Thoracic aorta (tissue), 2 donors: Measurements from ENCODE around the gene CCNYL1. TPM values are rescaled to one million over a fixed set of nuclear protein-coding genes. Genes with fewer than 3 reads are reported as not detected.
"Not testable (repeated sequence)": the region's sequence is repeated elsewhere in the genome, so short reads cannot be mapped to it uniquely, and the experiment has no call there.

ENCODE experiments used
- ATAC-seq: fragments of 150-250 bp; one replicate; pipeline ENCODE4 v1.8.0; 2017; ENCODE audit warnings: low read depth; ENCODE audit not compliant: insufficient number of reproducible peaks, low FRiP score
- DNase-seq: peaks from one replicate; pipeline ENCODE4 v3.0.0-alpha.2; 2020; ENCODE audit warnings: low spot score
- H3K27ac ChIP-seq, 2 donors: fragments of 200-600 bp; sonication (generic); 1 replicate in 1 of 2; 2 replicates in 1 of 2; pipeline ENCODE4 v1.5.1; 2016; ENCODE audit warnings: mild to moderate bottlenecking in 2 of 2, moderate library complexity in 2 of 2
- H3K27me3 ChIP-seq: fragments of 200-600 bp; sonication (generic); replicated peaks from 2 replicates; pipeline ENCODE4 v1.6.0; 2016; ENCODE audit warnings: mild to moderate bottlenecking; ENCODE audit not compliant: insufficient read depth
- H3K36me3 ChIP-seq: fragments of 200-600 bp; sonication (generic); one replicate; pipeline ENCODE4 v1.5.1; 2016
- H3K4me1 ChIP-seq, 2 donors: fragments of 200-600 bp; sonication (generic); 1 replicate in 1 of 2; 2 replicates in 1 of 2; pipeline versions ENCODE4 v1.5.1 to v1.6.0; 2016; ENCODE audit warnings: low read depth in 2 of 2, mild to moderate bottlenecking in 1 of 2; ENCODE audit not compliant: control insufficient read depth in 1 of 2
- H3K4me3 ChIP-seq: fragments of 200-600 bp; sonication (generic); 2 replicates; pipeline ENCODE4 v1.5.1; 2016; ENCODE audit warnings: mild to moderate bottlenecking
- H3K9me3 ChIP-seq: fragments of 200-600 bp; sonication (generic); 2 replicates; pipeline ENCODE4 v1.5.1; 2016
- total RNA-seq, 2 donors: library from RNA; depleted of rRNA; stranded (reverse); fragments of >200 nt; gene quantifications; one replicate each; pipeline versions ENCODE4 v1.1.0 to v1.2.3, GENCODE V29; 2016
- TF ChIP-seq, protein P1 (sequence below): fragments of 200-600 bp; sonication (generic); IDR thresholded peaks from one replicate; pipeline ENCODE4 v1.5.1; 2019; ENCODE audit warnings: antibody characterized with exemption

Gene CCNYL1
- total RNA-seq, 2 donors from 2014 or later: 17.7 to 29.8 TPM

DNA sequence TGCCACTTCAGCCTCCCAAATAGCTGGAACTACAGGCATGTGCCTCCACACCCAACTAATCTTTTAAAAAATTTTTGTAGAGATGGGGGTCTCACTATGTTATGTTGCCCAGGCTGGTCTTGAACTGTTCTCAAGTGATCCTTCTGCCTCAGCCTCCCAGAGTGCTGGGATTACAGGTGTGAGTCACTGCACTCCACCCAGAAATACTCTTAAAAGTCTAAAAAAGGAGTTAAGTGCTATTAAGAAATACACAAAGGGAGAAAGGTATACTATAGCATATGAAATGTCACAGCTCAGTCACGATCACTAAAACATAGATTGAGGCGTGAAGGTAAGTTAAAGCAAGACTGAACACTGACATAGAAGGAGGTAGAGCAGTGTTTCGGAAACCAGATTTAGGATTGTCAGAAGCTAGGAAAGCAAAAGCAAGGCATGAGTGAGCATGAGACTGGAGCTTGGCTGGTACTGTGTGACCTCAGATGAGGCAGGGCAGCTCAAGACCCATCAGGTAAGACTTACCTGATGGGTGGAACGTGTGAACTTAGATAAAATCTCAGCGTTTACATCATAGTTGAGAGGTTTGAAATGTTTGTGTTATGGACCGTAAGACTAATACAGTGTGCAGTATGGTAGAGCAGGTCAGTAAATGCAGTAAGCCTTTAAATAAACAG lies 9.2 kb downstream of the CCNYL1 start:
- H3K4me1 ChIP-seq: peaks cover 2 to 15% of the 10 kb centered on the region in 2 donors
- TF ChIP-seq, protein P1, sequence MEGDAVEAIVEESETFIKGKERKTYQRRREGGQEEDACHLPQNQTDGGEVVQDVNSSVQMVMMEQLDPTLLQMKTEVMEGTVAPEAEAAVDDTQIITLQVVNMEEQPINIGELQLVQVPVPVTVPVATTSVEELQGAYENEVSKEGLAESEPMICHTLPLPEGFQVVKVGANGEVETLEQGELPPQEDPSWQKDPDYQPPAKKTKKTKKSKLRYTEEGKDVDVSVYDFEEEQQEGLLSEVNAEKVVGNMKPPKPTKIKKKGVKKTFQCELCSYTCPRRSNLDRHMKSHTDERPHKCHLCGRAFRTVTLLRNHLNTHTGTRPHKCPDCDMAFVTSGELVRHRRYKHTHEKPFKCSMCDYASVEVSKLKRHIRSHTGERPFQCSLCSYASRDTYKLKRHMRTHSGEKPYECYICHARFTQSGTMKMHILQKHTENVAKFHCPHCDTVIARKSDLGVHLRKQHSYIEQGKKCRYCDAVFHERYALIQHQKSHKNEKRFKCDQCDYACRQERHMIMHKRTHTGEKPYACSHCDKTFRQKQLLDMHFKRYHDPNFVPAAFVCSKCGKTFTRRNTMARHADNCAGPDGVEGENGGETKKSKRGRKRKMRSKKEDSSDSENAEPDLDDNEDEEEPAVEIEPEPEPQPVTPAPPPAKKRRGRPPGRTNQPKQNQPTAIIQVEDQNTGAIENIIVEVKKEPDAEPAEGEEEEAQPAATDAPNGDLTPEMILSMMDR: no peak
- DNase-seq (no peak), ATAC-seq (no peak)
- no peak overlapping the region for H3K27ac ChIP-seq
- H3K36me3 ChIP-seq: no peaks in the 10 kb centered on the region
- no peaks in the 10 kb centered on the region for H3K9me3 ChIP-seq
- H3K4me3 ChIP-seq: no peak overlapping the region
- no peaks in the 10 kb centered on the region for H3K27me3 ChIP-seq

- no peaks in the 10 kb centered on the region for H3K9me3 ChIP-seq
- DNase-seq (no peak), ATAC-seq (no peak)
- H3K36me3 ChIP-seq: no peaks in the 10 kb centered on the region
- no peak overlapping the region for H3K4me3 ChIP-seq
- H3K27ac ChIP-seq: no peak overlapping the region
- TF ChIP-seq, protein P1: no peak
- H3K4me1 ChIP-seq: peaks cover 2 to 15% of the 10 kb centered on the region in 2 donors
- H3K27me3 ChIP-seq: no peaks in the 10 kb centered on the region
Measured at GRCh38 chr2:207722773-207723424, 11.5 kb downstream of the CCNYL1 start.

- not testable (repeated sequence) for ATAC-seq
Measured at GRCh38 chr2:207723425-207723787, 12.0 kb downstream of the CCNYL1 start.

DNA sequence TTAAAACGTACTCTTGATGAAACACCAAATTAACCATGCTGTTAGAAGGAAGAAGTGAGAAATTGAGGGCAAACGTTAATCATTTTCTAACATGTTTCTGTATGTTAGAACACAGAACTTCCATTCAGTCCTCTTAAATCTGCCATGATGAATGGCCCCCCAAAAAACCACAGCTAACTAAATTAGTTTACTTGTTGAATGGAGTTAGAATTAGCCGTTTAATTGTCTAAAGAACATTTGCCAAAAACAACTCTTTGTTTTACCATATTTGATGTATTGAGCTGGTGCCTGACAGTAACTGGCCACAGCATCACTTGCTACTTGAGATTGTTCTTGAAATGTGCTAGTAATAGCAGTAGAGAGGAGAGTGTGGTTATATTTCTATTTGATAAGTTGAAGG lies 12.7 kb downstream of the CCNYL1 start:
- Histone ChIP-seq H3K27me3 (no peaks in the 10 kb centered on the region), H3K4me1 (peaks cover 2 to 15% of the 10 kb centered on the region in 2 donors), H3K27ac (no peak overlapping the region), H3K36me3 (no peaks in the 10 kb centered on the region), H3K9me3 (no peaks in the 10 kb centered on the region), H3K4me3 (no peak overlapping the region)
- ATAC-seq (no peak), DNase-seq (no peak)
- TF ChIP-seq, protein P1: no peak

More at GRCh38 chr2:207723425-207723787, 12.0 kb downstream of the CCNYL1 start:
- DNase-seq, H3K27ac ChIP-seq, H3K36me3 ChIP-seq, H3K27me3 ChIP-seq, H3K9me3 ChIP-seq, H3K4me3 ChIP-seq: not testable (repeated sequence)
- H3K4me1 ChIP-seq: peaks cover 2 to 15% of the 10 kb centered on the region in 2 donors

DNA sequence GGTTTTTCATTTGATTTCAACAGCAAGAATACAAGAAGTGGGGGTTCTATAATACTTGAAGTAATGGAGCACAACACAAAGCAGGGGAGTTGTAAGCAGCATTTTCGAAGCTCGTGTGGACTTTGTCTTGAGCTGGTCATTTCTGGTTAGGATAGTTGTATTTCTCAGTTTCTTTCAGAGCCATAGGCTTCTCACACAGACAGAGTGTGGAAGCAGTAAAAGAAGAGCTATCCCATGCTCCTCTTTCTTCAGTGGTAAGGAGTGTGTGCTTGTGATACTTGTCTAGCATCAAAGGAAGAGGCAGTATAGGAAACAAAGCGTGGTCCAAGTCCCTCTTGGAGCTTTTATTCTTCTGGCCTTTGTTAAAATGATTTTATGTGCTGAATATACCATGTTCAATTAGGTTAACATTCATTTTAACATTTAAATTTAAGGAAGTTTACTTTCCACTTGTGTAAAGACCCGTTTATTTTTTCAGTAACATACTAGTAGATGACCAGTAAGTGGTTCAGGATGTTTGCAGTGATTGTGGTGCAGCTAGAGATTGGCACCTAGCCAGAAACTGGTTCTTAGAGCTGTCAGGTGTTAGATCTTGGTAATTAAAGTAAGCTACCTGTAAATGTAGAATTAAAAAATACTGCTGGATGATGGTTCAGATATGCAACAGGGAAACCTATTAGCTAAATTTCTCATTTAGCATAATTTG lies 14.6 kb downstream of the CCNYL1 start:
- no peaks in the 10 kb centered on the region for H3K27me3 ChIP-seq
- TF ChIP-seq, protein P1: no peak
- no peak overlapping the region for H3K27ac ChIP-seq
- no peaks in the 10 kb centered on the region for H3K9me3 ChIP-seq
- DNase-seq: no peak
- no peaks in the 10 kb centered on the region for H3K36me3 ChIP-seq
- H3K4me3 ChIP-seq: no peak overlapping the region
- peaks cover 2 to 15% of the 10 kb centered on the region in 2 donors for H3K4me1 ChIP-seq
- ATAC-seq: no peak
